GM18502 (cell line): ENCODE data around the gene COL5A1.

ENCODE experiments used
- ATAC-seq: cut with Tn5 transposase; IDR thresholded peaks from one replicate; pipeline ENCODE4 v1.9.1; 2021; ENCODE audit warnings: mild to moderate bottlenecking; ENCODE audit not compliant: unreplicated experiment, poor library complexity

Gene COL5A1

GRCh38 chr9:134641173-134641989, at the start of gene COL5A1:
COL5A1 (plus strand) TSS chr9:134641803; CDS start chr9:134642188, 385 bp downstream.
- ATAC-seq: no peak

GRCh38 chr9:134592018-134592818, 49.4 kb upstream of the COL5A1 start:
- no peak for ATAC-seq

DNA sequence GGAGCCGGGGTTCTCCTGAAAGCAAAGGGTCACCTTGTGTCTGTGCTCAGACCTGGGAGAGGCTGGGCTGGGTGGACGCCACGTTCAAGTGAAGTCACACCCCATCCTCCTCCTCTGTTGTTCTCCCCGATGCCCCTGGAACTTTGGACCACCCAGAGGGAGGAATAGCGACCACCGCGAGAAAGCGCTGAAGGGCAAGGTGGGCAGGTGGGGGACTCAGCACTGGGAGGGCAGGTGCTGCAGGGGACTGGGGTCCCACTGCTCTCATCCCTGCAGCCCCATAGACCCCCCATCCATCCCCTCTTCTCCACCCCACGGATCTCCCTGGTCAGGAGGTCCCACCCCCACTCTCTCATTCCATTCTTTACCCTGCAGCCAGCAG, 48.8 kb upstream of the COL5A1 start:
- no peak for ATAC-seq

- no peak for ATAC-seq
Observed at GRCh38 chr9:134593286-134594077, 48.1 kb upstream of the COL5A1 start.

DNA sequence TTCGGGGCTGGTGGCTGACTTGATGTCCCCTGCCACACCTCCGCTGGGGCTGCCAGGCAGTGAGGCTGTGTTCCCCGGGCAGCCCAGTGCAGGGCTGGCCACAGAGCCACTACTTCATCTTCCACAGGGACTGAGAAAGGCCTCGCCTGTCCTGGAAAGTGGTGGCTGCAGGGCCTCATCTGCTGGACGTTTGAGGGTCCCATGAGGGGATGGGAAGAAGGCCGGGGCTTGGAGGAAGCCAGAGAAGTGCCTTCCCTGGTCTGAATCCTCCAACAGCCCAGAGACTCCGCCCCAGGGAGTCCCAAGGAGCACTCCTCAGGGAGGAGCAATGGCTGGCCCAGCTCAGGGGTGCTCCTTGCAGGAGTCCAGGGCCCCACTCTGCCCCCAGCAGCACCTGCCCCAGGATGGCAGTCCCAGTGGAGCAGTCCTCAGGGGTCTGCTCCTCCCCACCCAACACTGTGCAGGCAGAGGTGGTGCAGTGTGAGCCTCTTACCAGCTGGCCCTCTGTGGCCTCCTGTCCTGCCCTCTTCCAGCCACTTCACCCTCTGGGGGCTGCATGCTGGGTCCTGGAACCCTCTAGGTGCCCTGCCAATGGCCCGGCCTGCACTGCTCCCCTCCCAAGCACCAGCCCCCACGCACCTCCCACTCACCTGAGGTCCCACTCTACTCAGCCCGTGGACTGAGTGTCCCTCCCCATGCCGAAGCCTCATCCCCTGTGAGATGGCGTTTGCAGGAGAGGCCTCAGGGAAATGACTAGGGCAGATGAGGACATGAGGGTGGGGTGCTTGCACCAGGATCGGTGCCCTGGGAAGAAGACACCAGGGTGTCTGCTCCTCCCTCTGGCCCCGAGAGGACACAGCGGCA, 47.3 kb upstream of the COL5A1 start:
- no peak for ATAC-seq

GRCh38 chr9:134595014-134595413, 46.6 kb upstream of the COL5A1 start:
- no peak for ATAC-seq

DNA sequence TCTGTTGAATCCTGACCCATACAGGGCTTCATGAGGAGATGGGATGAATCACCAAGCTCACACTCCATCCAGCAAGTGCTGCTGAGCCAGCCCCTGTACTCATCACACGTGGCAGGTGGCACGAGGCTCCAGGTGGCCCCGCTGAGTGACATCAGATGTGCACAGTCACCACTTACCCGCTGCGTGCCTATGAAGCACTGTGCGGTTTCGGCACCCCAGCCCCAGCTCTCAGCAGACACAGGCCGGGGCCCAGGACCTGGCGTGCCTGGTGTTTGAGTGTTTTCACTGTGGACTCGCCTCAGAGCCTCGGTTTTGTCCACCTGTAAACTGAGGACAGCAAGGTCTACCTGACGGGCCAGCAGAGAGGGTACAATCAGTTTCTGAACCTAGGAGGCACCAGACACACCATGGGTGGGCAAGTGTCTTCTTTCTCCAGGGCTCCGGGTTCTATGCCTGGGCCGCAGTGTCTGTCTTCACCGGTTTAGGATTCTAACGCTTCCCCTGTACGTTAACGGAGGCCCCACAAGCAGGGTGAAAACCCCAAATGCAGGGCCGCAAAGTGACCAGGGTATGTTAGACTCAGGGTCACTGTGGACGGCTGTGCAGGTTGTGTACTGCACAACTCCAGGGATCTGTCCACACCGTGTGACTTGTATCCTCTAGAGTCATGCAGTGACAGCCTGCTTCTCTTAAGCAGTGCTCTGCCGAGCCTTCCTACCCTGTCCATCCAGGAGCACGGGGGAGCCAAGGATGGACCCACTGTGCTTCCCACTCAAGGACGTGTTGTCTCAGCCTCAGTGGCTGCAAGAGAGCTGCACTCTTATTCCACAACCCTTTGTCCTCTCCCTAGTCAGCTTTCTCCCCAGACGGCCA, 44.3 kb upstream of the COL5A1 start:
- no peak for ATAC-seq

- no peak for ATAC-seq
Observed at GRCh38 chr9:134597957-134598883, 43.4 kb upstream of the COL5A1 start.

GRCh38 chr9:134598884-134599245, 42.7 kb upstream of the COL5A1 start:
- no peak for ATAC-seq

DNA sequence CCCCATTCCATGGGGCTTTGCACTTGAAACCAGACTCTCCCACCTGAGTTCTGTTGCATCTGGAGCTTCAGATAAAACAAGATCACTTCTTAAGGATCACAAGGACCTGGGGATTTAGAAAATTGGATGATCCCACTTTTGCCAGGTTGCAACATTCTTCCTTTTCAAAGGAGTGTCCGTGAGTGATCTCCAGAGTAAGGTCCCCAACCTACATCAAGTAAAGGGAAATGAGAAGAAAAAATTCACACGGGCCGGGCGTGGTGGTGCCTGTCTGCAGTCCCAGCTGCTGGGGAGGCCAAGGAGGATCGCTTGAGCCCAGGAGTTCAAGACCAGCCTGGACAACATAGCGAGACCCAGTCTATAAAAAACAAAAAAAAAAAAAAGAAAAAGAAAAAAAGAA, 41.2 kb upstream of the COL5A1 start:
- ATAC-seq: no peak

DNA sequence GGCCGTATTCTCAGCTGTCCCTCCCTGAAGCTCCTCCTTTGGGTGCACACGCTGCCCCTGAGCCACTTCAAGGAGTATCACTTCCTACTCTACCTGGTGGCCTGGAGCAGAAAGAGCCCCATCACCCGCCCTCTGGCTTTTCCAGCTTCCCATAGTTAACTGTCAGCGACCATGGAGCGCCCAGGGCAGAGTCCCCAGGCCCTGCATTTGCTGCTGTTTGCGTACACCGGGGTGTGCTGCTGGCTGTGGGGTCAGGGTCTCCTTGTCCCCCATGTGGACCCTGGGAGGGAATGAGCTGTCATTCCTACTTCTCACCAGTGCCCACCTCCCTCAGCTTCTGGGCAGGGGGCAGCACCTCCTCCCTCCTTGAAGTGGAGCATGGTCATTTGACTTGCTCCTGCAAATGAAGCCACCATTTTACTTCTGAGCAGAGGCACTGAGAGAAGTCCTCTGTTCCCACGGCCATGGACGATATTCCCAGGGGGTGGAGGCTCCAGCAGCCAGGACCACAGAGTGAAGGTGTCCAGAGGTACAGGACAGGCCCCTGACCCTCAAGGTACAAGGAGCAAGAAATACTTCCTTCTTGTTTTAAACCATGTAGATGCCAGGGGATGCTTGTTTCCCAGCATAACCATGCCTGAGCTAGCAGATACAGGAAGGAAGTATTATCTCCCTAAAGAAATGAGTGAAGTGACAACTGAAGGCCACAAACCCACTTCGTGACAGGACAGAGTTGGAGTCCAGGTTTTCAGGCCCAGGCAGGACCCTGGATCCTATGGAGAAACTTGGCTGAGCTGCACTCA, 40.6 kb upstream of the COL5A1 start:
- ATAC-seq: no peak

- ATAC-seq: no peak
Observed at GRCh38 chr9:134601764-134602163, 39.8 kb upstream of the COL5A1 start.

DNA sequence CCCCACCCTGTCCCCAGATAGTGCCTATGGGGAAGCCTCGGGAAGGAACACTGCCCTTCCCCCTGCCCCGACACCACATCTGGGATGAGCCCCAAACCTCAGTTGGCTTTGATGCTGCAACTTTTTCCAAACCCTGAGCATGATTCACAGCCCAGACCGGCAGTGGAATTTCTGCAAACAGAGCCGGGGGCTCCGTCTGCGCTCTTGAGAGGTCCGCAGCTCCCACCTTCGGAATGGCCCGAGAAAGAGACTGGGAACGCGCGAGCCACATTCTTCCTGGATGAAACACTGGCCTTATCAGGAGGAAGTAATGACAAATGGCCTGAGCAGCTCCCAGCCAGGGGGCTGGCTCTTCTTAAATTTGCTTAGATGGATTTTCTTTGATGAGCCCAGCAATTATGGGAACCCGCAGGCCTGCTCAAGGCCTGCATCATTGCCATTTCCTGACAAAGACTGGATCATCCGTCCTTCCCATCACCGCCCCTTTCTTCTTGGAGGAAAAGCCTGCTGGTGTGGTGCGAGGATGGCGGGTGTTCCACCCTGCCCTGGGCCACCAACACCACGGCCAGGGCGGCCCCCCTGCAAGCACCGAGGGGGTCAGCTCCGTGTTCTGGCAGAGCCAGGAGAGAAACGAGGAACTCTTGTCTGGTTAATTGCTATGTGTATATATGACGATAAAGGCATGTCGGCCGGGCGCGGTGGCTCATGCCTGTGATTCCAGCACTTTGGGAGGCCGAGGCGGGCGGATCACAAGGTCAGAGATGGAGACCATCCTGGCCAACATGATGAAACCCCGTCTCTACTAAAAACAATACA, 38.8 kb upstream of the COL5A1 start:
- no peak for ATAC-seq

DNA sequence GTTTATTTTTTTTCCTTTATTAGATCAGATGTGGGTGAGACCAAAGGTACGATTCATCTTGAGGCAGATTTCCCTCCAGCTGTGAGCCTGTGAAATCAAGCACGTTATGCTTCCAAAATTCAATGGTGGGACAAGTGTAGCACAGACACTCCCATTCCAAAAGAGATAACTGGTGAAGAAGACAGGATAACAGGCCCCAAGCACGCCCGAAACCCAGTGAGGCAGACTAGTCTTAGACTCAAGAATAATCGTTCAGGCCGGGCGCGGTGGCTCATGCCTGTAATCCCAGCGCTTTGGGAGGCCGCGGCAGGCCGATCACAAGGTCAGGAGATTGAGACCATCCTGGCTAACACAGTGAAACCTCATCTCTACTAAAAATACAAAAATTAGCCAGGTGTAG, 36.8 kb upstream of the COL5A1 start:
- ATAC-seq: no peak

DNA sequence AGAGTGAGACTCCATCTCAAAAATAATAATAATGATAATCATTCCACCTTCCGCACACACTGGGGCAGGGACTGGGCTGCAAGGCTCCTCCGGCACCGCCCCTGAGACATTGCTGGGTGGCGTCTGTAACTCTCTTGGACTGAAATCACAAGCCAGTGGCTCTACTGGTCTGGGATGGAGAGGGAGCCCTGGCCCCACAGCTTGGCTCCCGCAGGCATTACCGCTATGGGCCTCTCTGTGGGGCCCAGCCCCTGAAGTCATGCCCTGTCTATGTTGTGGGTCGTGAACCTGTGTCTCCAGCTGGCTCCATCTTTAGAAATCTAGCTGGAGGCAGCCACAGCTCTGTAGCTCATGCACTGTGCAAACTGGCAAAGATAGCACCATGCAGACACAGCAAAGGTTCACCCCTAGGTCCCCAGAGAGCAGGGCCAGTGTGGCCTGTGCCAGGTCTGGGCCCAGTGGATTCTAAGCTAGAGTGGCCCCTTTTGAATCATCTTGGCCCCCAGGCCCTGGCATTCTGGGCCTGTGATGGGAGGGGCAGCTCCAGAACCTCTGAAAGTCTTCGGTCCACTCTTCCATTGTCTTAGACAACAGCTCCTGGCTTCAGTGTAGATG, 36.1 kb upstream of the COL5A1 start:
- no peak for ATAC-seq

DNA sequence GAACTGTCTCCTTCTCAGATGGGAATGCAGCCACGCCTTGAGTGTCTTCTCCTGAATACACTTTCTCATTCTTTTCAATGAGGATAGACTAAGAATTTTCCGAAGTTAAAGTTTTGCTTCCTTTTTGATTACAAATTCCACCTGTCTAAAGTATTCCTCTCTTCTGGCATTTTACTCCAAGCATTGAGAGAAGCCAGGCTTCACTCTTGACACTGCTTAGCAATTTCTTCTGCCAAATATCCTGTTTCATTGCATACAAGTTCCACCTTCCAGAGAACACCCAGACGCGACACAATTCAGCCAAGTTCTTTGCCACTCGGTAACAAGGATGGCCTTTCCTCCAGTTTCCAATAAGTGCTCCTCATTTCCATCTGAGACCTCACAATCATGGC, 35.6 kb upstream of the COL5A1 start:
- ATAC-seq: no peak
